ENCODE data around the gene CDH18. TPM values are rescaled to one million over a fixed set of nuclear protein-coding genes. Genes with fewer than 3 reads are reported as not detected.

The CDH18 gene
- polyA plus RNA-seq, 1 donor from 2014 or later: 5.6 TPM

- H3K9ac ChIP-seq (ENCODE audit: low read length): no peak overlapping the region
- H3K79me2 ChIP-seq (replicated peaks; ENCODE audit: insufficient read depth, low read length): no peaks in the 10 kb centered on the region
- no peaks in the 10 kb centered on the region for H3K36me3 ChIP-seq (ENCODE audit: insufficient read depth, low read length)
- no peak overlapping the region for H2AFZ ChIP-seq (ENCODE audit: low read depth, low read length)
- no peaks in the 10 kb centered on the region for H3K9me3 ChIP-seq (ENCODE audit: low read length)
- H3K4me3 ChIP-seq (ENCODE audit: low read length): no peak overlapping the region
- no peaks in the 10 kb centered on the region for H3K27me3 ChIP-seq (ENCODE audit: insufficient read depth, low read depth, low read length)
- no peaks in the 10 kb centered on the region for H3K9me2 ChIP-seq (ENCODE audit: insufficient read depth, low read length)
- H4K20me1 ChIP-seq (ENCODE audit: insufficient read depth): no peaks in the 10 kb centered on the region
- no peak overlapping the region for H3K27ac ChIP-seq (ENCODE audit: low read length)
- H3F3A ChIP-seq (ENCODE audit: insufficient read depth, low read length, poor library complexity, severe bottlenecking): no peaks in the 10 kb centered on the region
- TF ChIP-seq TAF1 (IDR thresholded peaks at IDR 0.05; ENCODE audit: low read depth) (no peak), EP300 (conservative IDR thresholded peaks at IDR 0.05; ENCODE audit: poor library complexity, severe bottlenecking) (no peak), POLR2AphosphoS5 (IDR thresholded peaks at IDR 0.05) (no peak), REST (IDR thresholded peaks at IDR 0.05; ENCODE audit: borderline replicate concordance) (no peak), SMC3 (conservative IDR thresholded peaks at IDR 0.05; ENCODE audit: poor library complexity) (no peak), CTCF (IDR thresholded peaks at IDR 0.05; ENCODE audit: poor library complexity, severe bottlenecking) (no peak)
- no peak overlapping the region for H3K4me2 ChIP-seq (ENCODE audit: low read length)
Observed at GRCh38 chr5:19555436-19555835, 432.6 kb downstream of the CDH18 start.

- H3K9me2 ChIP-seq (ENCODE audit: insufficient read depth, low read length): no peaks in the 10 kb centered on the region
- no peaks in the 10 kb centered on the region for H3K9me3 ChIP-seq (ENCODE audit: low read length)
- no peaks in the 10 kb centered on the region for H3K27me3 ChIP-seq (ENCODE audit: insufficient read depth, low read depth, low read length)
- H3K36me3 ChIP-seq (ENCODE audit: insufficient read depth, low read length): no peaks in the 10 kb centered on the region
- TF ChIP-seq TAF1 (IDR thresholded peaks at IDR 0.05; ENCODE audit: low read depth) (no peak), POLR2AphosphoS5 (IDR thresholded peaks at IDR 0.05) (no peak), RAD21 (conservative IDR thresholded peaks at IDR 0.05) (no peak), SMC3 (conservative IDR thresholded peaks at IDR 0.05; ENCODE audit: poor library complexity) (peak; percentile 33), REST (IDR thresholded peaks at IDR 0.05; ENCODE audit: borderline replicate concordance) (no peak), EP300 (conservative IDR thresholded peaks at IDR 0.05; ENCODE audit: poor library complexity, severe bottlenecking) (no peak), MXI1 (conservative IDR thresholded peaks at IDR 0.05; ENCODE audit: poor library complexity, severe bottlenecking) (no peak), CTCF (IDR thresholded peaks at IDR 0.05; ENCODE audit: poor library complexity, severe bottlenecking) (peak; percentile 15)
- H4K20me1 ChIP-seq (ENCODE audit: insufficient read depth): no peaks in the 10 kb centered on the region
- H3K9ac ChIP-seq (ENCODE audit: low read length): no peak overlapping the region
- H3K79me2 ChIP-seq (replicated peaks; ENCODE audit: insufficient read depth, low read length): no peaks in the 10 kb centered on the region
- H2AFZ ChIP-seq (ENCODE audit: low read depth, low read length): no peak overlapping the region
- H3K4me2 ChIP-seq (ENCODE audit: low read length): no peak overlapping the region
- H3K27ac ChIP-seq (ENCODE audit: low read length): no peak overlapping the region
- no peaks in the 10 kb centered on the region for H3F3A ChIP-seq (ENCODE audit: insufficient read depth, low read length, poor library complexity, severe bottlenecking)
- H3K4me3 ChIP-seq (ENCODE audit: low read length): no peak overlapping the region
Observed at GRCh38 chr5:19554524-19554923, 433.5 kb downstream of the CDH18 start.

Measured in neural cell (in vitro differentiated cells).